ENCODE data around the gene PFKL. TPM values are rescaled to one million over a fixed set of nuclear protein-coding genes. Genes with fewer than 3 reads are reported as not detected.
"Not testable (repeated sequence)": the region's sequence is repeated elsewhere in the genome, so short reads cannot be mapped to it uniquely, and the experiment has no call there.

The PFKL gene
- total RNA-seq, 1 donor from 2014 or later, result 135 TPM

DNA sequence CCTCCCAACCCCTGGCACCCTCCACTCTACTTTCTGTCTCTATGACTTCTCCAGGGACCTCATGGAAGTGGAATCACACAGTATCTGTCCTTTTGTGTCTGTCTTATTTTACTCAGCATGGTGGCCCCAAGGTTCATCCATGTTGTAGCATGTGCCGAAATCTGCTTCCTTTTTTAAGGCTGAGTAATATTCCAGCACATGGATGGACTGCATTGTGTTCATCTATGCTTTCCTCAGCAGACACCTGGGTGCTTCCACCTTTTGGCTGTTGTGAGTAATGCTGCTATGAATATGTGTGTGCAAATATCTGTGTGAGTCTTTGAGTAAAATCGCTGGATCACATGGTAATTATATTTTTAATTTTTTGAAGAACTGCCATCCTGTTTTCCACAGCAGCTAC lies 1.6 kb upstream of the PFKL start:
- Mint-ChIP-seq H3K27ac (peak overlapping the region; percentile 76), H3K36me3 (no peaks in the 10 kb centered on the region), H3K27me3 (no peaks in the 10 kb centered on the region)

DNA sequence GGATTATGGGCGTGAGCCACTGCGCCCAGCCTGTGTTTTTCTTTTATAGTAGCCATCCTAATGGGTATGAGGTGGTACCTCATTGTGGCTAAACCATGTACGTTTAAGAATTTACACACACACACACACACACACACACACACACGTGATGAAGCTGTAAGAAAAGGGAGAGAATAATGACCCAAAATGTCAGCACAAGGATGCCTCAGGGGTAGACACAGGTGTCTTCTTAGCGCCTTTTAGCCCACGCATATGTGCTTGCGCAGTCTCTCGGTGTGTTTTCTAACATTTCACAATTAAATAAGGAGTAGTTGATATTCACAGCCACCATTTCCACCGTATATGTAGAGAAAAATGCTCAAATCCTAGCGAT lies 782 bp upstream of the PFKL start:
- Mint-ChIP-seq H3K4me3 (peak overlapping the region; percentile 93), H3K27me3 (no peaks in the 10 kb centered on the region), H3K4me1 (ENCODE audit: unreplicated experiment) (peaks cover 17% of the 10 kb centered on the region), H3K27ac (peak overlapping the region; percentile 93), H3K36me3 (no peaks in the 10 kb centered on the region), H3K9me3 (no peaks in the 10 kb centered on the region)
- DNase-seq (ENCODE audit: extremely low spot score, unreplicated experiment), result no peak
- TF ChIP-seq, protein P1, sequence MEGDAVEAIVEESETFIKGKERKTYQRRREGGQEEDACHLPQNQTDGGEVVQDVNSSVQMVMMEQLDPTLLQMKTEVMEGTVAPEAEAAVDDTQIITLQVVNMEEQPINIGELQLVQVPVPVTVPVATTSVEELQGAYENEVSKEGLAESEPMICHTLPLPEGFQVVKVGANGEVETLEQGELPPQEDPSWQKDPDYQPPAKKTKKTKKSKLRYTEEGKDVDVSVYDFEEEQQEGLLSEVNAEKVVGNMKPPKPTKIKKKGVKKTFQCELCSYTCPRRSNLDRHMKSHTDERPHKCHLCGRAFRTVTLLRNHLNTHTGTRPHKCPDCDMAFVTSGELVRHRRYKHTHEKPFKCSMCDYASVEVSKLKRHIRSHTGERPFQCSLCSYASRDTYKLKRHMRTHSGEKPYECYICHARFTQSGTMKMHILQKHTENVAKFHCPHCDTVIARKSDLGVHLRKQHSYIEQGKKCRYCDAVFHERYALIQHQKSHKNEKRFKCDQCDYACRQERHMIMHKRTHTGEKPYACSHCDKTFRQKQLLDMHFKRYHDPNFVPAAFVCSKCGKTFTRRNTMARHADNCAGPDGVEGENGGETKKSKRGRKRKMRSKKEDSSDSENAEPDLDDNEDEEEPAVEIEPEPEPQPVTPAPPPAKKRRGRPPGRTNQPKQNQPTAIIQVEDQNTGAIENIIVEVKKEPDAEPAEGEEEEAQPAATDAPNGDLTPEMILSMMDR (conservative IDR thresholded peaks at IDR 0.05), result no peak

More for the DNA sequence above, 1.6 kb upstream of the PFKL start:
- peak overlapping the region; percentile 57 for H3K4me3 Mint-ChIP-seq
- no peak for DNase-seq (ENCODE audit: extremely low spot score, unreplicated experiment)
- H3K9me3 Mint-ChIP-seq, result no peaks in the 10 kb centered on the region
- H3K4me1 Mint-ChIP-seq (ENCODE audit: unreplicated experiment), result peaks cover 12% of the 10 kb centered on the region
- TF ChIP-seq, protein P1 (conservative IDR thresholded peaks at IDR 0.05), result no peak

- DNase-seq (ENCODE audit: extremely low spot score, unreplicated experiment), result no peak
- H3K27ac Mint-ChIP-seq, result peak overlapping the region; percentile 82
These were observed 558 bp downstream of the PFKL start for GRCh38 chr21:44300262-44300959.

DNA sequence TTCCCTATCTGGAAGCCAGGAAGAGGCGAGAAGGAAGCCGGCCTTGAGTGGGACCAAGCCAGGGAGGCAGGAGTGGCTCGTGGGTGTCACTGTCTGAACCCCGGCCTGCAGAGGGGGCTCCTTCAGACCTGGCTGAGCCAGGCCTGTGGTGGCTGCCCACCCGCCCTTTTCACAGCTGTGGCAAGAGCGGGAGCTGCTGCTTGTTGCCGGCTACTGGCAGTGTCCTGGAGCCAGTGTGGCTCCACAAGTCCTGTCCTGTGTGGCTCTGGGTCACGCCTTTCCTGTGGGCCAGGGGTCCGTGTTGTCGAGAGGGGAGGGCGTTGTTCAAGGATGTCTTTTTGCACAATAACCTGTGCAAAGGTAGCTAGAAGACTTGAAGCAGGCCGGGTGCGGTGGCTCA lies 1.3 kb downstream of the PFKL start:
- Mint-ChIP-seq H3K27me3 (no peaks in the 10 kb centered on the region), H3K9me3 (no peaks in the 10 kb centered on the region), H3K4me1 (ENCODE audit: unreplicated experiment) (peaks cover 24% of the 10 kb centered on the region), H3K36me3 (no peaks in the 10 kb centered on the region), H3K4me3 (peak overlapping the region; percentile 86), H3K27ac (peak overlapping the region; percentile 82)
- TF ChIP-seq, protein P1 (conservative IDR thresholded peaks at IDR 0.05), result no peak
- DNase-seq (ENCODE audit: extremely low spot score, unreplicated experiment), result no peak

More at GRCh38 chr21:44300262-44300959, 558 bp downstream of the PFKL start:
- Mint-ChIP-seq H3K4me3 (peak overlapping the region; percentile 86), H3K4me1 (ENCODE audit: unreplicated experiment) (peaks cover 24% of the 10 kb centered on the region), H3K36me3 (no peaks in the 10 kb centered on the region), H3K27me3 (no peaks in the 10 kb centered on the region), H3K9me3 (no peaks in the 10 kb centered on the region)
- TF ChIP-seq, protein P1 (conservative IDR thresholded peaks at IDR 0.05), result no peak

GRCh38 chr21:44301961-44302406 lies 2.1 kb downstream of the PFKL start:
- Mint-ChIP-seq H3K9me3 (no peaks in the 10 kb centered on the region), H3K36me3 (no peaks in the 10 kb centered on the region), H3K27ac (peak overlapping the region; percentile 78), H3K27me3 (no peaks in the 10 kb centered on the region), H3K4me3 (peak overlapping the region; percentile 76), H3K4me1 (ENCODE audit: unreplicated experiment) (peaks cover 24% of the 10 kb centered on the region)
- TF ChIP-seq, protein P1 (conservative IDR thresholded peaks at IDR 0.05), result no peak
- no peak for DNase-seq (ENCODE audit: extremely low spot score, unreplicated experiment)

DNA sequence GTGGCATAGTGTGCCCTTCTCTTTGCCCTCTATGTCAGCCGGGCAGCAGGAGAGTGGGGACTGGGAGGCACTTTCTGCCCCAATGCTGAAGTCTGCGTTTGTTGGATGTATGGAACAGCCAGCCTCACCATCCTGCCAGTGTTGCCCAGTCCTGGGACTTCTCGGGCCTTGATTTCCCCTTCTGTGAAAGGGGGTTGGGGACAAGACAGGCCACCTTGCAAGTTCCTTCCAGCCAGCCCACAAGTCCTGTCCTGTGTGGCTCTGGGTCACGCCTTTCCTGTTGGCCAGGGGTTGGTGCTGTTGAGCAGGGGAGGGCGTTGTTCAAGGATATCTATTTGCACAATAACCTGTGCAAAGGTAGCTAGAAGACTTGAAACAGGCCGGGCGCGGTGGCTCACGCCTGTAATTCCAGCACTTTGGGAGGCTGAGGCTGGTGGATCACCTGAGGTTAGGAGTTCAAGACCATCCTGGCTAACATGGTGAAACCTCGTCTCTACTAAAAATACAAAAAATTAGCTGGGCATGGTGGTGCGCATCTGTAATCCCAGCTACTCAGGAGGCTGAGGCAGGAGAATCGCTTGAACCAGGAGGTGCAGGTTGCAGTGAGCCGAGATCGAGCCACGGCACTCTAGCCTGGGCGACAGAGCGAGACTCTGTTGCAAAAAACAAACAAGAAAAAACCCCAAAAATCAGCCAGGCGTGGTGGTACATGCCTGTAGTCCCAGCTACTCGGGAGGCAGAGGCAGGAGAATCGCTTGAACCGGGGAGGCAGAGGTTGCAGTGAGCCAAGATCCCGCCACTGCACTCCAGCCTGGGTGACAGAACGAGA lies 2.9 kb downstream of the PFKL start:
- Mint-ChIP-seq H3K4me1 (ENCODE audit: unreplicated experiment) (peaks cover 32% of the 10 kb centered on the region), H3K27ac (peak overlapping the region; percentile 93), H3K4me3 (peak overlapping the region; percentile 76)
- not testable (repeated sequence) for DNase-seq (ENCODE audit: extremely low spot score, unreplicated experiment); H3K27me3 Mint-ChIP-seq; H3K9me3 Mint-ChIP-seq; H3K36me3 Mint-ChIP-seq
